ENCODE results near the gene IL25. TPM values are rescaled to one million over a fixed set of nuclear protein-coding genes. Genes with fewer than 3 reads are reported as not detected.
"Not testable (repeated sequence)": the region's sequence is repeated elsewhere in the genome, so short reads cannot be mapped to it uniquely, and the experiment has no call there.

IL25 gene
- total RNA-seq, 8 experiments from 2014 or later: 0.14 to 0.66 (median 0.44) TPM; not detected in 4

DNA sequence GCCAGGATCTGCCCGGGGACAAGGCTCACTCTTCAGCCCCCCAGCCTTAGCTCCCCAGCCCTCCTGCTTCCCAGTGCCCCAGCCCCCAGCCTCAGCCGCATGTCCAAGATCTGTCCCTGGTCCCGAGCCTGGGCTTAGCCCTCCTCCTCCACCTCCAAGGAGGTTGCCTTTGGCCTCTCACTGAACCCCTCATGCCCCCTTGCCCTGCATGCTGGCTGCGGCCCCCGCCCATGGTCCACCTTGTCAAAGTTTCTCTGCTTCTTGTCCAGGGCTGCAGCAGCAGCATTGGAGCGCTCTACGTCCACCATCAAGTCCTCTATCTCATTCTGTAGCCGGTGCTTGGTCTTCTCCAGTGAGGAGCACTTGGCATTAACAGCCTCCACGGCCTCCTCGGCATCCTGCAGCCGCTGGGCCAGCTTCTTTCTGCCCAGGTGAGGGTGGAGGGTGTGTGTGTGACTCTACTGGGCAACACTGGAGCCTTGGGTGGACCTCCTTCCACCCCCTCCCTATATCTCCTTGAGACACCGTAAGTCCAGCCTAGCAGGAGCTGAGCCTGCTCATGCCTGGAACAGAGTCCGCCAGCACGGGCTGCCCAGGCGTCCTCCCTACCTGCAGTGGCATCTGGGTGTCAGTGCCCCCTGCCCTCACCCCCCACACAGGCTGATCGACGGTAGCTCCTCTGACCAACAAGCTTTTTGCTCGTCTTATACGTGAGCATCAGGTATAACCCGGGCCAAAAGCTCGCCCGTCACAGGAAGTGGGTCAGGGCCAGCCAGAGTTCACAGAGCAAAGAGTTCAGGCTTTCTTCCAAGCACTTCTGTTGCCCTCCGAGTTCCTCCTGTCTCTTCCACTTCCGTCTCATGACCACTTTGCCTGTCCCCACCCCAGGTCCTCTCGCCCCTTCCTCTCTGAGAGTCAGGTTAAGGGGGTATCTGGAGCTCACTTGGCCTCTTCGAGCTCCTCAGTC, 15.6 kb downstream of the IL25 start:
- Histone ChIP-seq H3K27ac (no peak overlapping the region), H3K4me1 (replicated peaks in 1 of 2) (no peaks in the 10 kb centered on the region), H3K4me3 (no peak overlapping the region)
- WGBS, 10 experiments: 33 to 90% (median 68%) methylated on average over 2 to 12 of the region's 26 CpGs; no CpG with 5 or more reads in 3 of the 10 experiments
- in situ Hi-C loops (cut with MboI; ENCODE audit: low pct_unique_long_range_greater_than_20kb in 2 of 9, low sequenced_read_pairs in 9 of 9, unreplicated experiment in 9 of 9): no loop called here
- no peak for ATAC-seq (replicated peaks in 6 of 8)

DNA sequence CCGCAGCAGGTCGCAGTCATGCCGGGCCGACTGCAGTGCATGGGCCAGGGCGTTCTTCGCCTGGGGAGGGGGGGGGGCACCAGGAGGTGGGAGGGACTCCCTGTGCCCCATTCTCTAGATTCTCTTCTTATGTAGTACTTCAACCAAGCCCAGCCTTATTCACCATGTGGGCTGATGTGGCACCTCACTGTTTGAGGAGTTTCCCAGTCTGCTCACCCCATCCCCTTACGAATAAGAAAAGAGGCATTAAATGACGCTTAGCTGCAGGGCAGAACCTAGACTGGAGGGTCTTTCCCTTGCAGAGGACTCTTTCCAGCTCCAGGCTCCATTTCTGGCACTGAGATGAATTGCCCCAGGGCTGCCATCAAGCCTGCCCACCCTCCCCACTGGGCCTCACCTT, 16.4 kb downstream of the IL25 start:
- Histone ChIP-seq H3K4me3 (no peak overlapping the region), H3K27ac (no peak overlapping the region), H3K4me1 (replicated peaks in 1 of 2) (no peaks in the 10 kb centered on the region)
- in situ Hi-C loops (cut with MboI; ENCODE audit: low pct_unique_long_range_greater_than_20kb in 2 of 9, low sequenced_read_pairs in 9 of 9, unreplicated experiment in 9 of 9): no loop called here
- ATAC-seq (replicated peaks in 6 of 8): no peak
- WGBS, 10 experiments: 60% methylated on average over 1 of the region's 8 CpGs; no CpG with 5 or more reads in 9 of the 10 experiments

GRCh38 chr14:23389396-23389795, 16.8 kb downstream of the IL25 start:
- no peaks in the 10 kb centered on the region for H3K4me1 ChIP-seq (replicated peaks in 1 of 2)
- 13 to 100% (median 66%) methylated on average over 1 to 7 of the region's 12 CpGs; no CpG with 5 or more reads in 2 of the 10 experiments for WGBS, 10 experiments
- in situ Hi-C loops (cut with MboI; ENCODE audit: low pct_unique_long_range_greater_than_20kb in 2 of 9, low sequenced_read_pairs in 9 of 9, unreplicated experiment in 9 of 9): no loop called here
- no peak overlapping the region for H3K4me3 ChIP-seq
- ATAC-seq (replicated peaks in 6 of 8): no peak
- no peak overlapping the region for H3K27ac ChIP-seq

DNA sequence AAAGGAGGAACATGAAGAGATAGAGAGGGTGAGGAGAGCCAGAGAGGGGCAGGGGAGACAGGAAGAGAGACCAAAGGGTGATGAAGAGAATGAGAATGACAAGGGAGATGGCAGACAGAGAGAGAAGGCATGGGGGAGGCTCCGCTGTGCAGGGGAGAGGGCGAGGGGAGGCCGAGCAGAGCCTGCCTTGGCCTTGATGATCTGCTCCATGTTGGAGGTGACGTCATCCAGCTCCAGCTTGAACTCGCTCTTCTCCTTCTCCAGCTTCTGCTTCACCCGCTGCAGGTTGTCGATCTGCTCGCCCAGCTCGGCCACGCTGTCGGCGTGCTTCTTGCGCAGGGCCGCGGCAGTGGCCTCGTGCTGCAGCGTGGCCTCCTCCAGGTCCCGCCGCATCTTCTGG, 17.3 kb downstream of the IL25 start:
- WGBS, 10 experiments: 27% methylated on average over 3 of the region's 19 CpGs; no CpG with 5 or more reads in 9 of the 10 experiments
- in situ Hi-C loops (cut with MboI; ENCODE audit: low pct_unique_long_range_greater_than_20kb in 2 of 9, low sequenced_read_pairs in 9 of 9, unreplicated experiment in 9 of 9); H3K4me1 ChIP-seq (replicated peaks in 1 of 2); H3K27ac ChIP-seq; H3K4me3 ChIP-seq; ATAC-seq (replicated peaks in 6 of 8): not testable (repeated sequence)

DNA sequence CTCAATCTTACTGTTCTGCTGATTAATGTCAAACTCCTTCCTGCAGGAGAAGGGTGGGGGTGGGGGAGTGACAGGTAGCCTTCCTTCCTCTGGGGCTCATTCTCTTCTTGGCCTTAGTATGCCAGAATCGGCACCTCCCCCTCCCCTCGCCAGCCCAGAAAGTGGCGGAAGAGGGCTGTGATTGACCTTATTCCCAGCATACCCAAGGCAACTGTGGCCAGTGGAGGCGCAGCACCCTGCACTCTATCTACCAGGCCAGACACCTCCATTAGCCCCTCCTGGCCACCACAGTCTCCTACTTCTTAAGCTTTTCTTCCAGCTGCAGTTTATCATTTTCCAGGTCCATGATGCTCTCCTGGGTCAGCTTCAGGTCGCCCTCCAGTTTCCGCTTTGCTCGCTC, 20.0 kb downstream of the IL25 start:
- WGBS, 10 experiments: 54 to 90% (median 80%) methylated on average over 2 to 7 of the region's 7 CpGs; no CpG with 5 or more reads in 3 of the 10 experiments
- no peaks in the 10 kb centered on the region for H3K4me1 ChIP-seq (replicated peaks in 1 of 2)
- in situ Hi-C loops (cut with MboI; ENCODE audit: low pct_unique_long_range_greater_than_20kb in 2 of 9, low sequenced_read_pairs in 9 of 9, unreplicated experiment in 9 of 9): no loop called here
- H3K4me3 ChIP-seq: no peak overlapping the region
- H3K27ac ChIP-seq: no peak overlapping the region
- ATAC-seq (replicated peaks in 6 of 8): no peak

- no peak overlapping the region for H3K27ac ChIP-seq
- no peak for ATAC-seq (replicated peaks in 6 of 8)
- in situ Hi-C loops (cut with MboI; ENCODE audit: low pct_unique_long_range_greater_than_20kb in 2 of 9, low sequenced_read_pairs in 9 of 9, unreplicated experiment in 9 of 9): no loop called here
- 35 to 75% (median 56%) methylated on average over 1 to 7 of the region's 10 CpGs for WGBS, 10 experiments
- H3K4me3 ChIP-seq: no peak overlapping the region
- H3K4me1 ChIP-seq (replicated peaks in 1 of 2): no peaks in the 10 kb centered on the region
Measured at GRCh38 chr14:23396126-23396525, 23.5 kb downstream of the IL25 start.

DNA sequence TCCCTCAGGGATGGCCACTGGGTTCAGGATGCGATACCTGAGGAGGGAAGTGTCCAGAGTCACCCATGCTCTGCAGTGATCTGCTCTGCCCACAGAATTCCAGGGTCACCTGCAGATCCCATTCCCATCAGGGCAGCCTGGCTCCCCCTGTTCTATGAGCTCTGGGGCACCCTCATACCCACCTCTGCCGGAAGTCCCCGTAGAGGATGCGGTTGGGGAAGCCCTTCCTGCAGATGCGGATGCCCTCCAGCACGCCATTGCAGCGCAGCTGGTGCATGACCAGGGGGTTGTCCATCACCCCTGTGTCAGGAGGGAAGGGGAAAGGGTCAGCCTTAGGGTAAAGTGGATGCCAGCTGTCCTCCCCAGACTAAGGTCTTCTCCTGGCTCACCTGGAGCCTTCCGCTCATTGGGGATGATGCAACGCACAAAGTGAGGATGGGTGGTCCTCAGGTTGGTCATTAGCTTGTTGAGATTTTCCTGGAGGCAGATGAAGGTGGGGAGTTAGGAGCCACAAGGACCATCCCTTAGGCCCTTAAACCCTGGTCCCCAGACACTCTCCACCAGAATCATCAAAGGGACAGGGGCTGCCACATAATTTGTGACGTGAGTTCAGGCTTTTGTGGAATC, 24.3 kb downstream of the IL25 start:
- Histone ChIP-seq H3K4me3 (no peak overlapping the region), H3K4me1 (replicated peaks in 1 of 2) (no peaks in the 10 kb centered on the region), H3K27ac (no peak overlapping the region)
- 39 to 100% (median 89%) methylated on average over 1 to 7 of the region's 10 CpGs; no CpG with 5 or more reads in 3 of the 10 experiments for WGBS, 10 experiments
- in situ Hi-C loops (cut with MboI; ENCODE audit: low pct_unique_long_range_greater_than_20kb in 2 of 9, low sequenced_read_pairs in 9 of 9, unreplicated experiment in 9 of 9): no loop called here
- no peak for ATAC-seq (replicated peaks in 6 of 8)

- ATAC-seq (replicated peaks in 6 of 8): no peak
- Histone ChIP-seq H3K27ac (no peak overlapping the region), H3K4me1 (replicated peaks in 1 of 2) (no peaks in the 10 kb centered on the region), H3K4me3 (no peak overlapping the region)
- in situ Hi-C loops (cut with MboI; ENCODE audit: low pct_unique_long_range_greater_than_20kb in 2 of 9, low sequenced_read_pairs in 9 of 9, unreplicated experiment in 9 of 9): no loop called here
- WGBS, 10 experiments: 43 to 80% (median 53%) methylated on average over 1 to 3 of the region's 4 CpGs; no CpG with 5 or more reads in 6 of the 10 experiments
Measured at GRCh38 chr14:23398348-23398747, 25.7 kb downstream of the IL25 start.

GRCh38 chr14:23399136-23399535, 26.5 kb downstream of the IL25 start:
- in situ Hi-C loops (cut with MboI; ENCODE audit: low pct_unique_long_range_greater_than_20kb in 2 of 9, low sequenced_read_pairs in 9 of 9, unreplicated experiment in 9 of 9): no loop called here
- no peak overlapping the region for H3K27ac ChIP-seq
- no peak for ATAC-seq (replicated peaks in 6 of 8)
- H3K4me3 ChIP-seq: no peak overlapping the region
- 67 to 93% methylated on average over 2 to 3 of the region's 3 CpGs; no CpG with 5 or more reads in 8 of the 10 experiments for WGBS, 10 experiments
- no peaks in the 10 kb centered on the region for H3K4me1 ChIP-seq (replicated peaks in 1 of 2)

DNA sequence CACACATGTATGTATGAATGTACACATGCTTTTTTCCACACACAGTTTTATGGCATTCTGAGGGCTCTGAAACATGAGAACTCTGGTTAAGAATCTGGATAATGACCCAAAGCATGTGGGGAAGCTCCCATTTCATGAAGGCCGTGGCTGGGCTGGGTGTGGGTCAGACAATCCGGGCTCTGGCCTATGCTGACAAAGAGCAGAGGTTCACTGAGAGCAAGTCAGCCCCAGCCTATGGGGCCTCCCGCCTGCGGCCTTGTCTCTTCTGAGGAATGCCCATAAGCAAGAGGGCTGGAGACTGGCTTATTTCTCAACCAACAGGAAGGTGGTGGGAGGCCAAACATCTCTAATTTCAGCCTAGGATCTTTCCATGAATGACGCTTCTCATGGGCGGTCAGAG, 27.0 kb downstream of the IL25 start:
- 25 to 93% (median 81%) methylated on average over 1 to 6 of the region's 6 CpGs; no CpG with 5 or more reads in 4 of the 10 experiments for WGBS, 10 experiments
- Histone ChIP-seq H3K4me1 (replicated peaks in 1 of 2) (no peaks in the 10 kb centered on the region), H3K4me3 (no peak overlapping the region), H3K27ac (no peak overlapping the region)
- peak in 3 of 8 experiments; percentile 34 to 80 (median 59) for ATAC-seq (replicated peaks in 6 of 8)
- in situ Hi-C loops (cut with MboI; ENCODE audit: low pct_unique_long_range_greater_than_20kb in 2 of 9, low sequenced_read_pairs in 9 of 9, unreplicated experiment in 9 of 9): no loop called here

- H3K27ac ChIP-seq; ATAC-seq (replicated peaks in 6 of 8); in situ Hi-C loops (cut with MboI; ENCODE audit: low pct_unique_long_range_greater_than_20kb in 2 of 9, low sequenced_read_pairs in 9 of 9, unreplicated experiment in 9 of 9); H3K4me1 ChIP-seq (replicated peaks in 1 of 2); H3K4me3 ChIP-seq: not testable (repeated sequence)
- 20 to 92% (median 77%) methylated on average over 2 to 11 of the region's 16 CpGs; no CpG with 5 or more reads in 3 of the 10 experiments for WGBS, 10 experiments
Measured at GRCh38 chr14:23400496-23401149, 28.0 kb downstream of the IL25 start.

- Histone ChIP-seq H3K4me1 (replicated peaks in 1 of 2) (no peaks in the 10 kb centered on the region), H3K4me3 (no peak overlapping the region), H3K27ac (no peak overlapping the region)
- ATAC-seq (replicated peaks in 6 of 8): no peak
- 17 to 60% (median 33%) methylated on average over 1 to 2 of the region's 4 CpGs; no CpG with 5 or more reads in 5 of the 10 experiments for WGBS, 10 experiments
- in situ Hi-C loops (cut with MboI; ENCODE audit: low pct_unique_long_range_greater_than_20kb in 2 of 9, low sequenced_read_pairs in 9 of 9, unreplicated experiment in 9 of 9): no loop called here
Measured at GRCh38 chr14:23401291-23401690, 28.7 kb downstream of the IL25 start.
